CD4-positive, alpha-beta T cell treated with Interleukin-4 for 1 hour (primary cell): ENCODE measurements around the gene SUPT3H.
"Not testable (repeated sequence)": the region's sequence is repeated elsewhere in the genome, so short reads cannot be mapped to it uniquely, and the experiment has no call there.

ENCODE experiments used
- DNase-seq, 2 donors: peaks; one replicate each; pipeline ENCODE4 v3.0.0-alpha.2; 2020 to 2022

Gene SUPT3H

DNA sequence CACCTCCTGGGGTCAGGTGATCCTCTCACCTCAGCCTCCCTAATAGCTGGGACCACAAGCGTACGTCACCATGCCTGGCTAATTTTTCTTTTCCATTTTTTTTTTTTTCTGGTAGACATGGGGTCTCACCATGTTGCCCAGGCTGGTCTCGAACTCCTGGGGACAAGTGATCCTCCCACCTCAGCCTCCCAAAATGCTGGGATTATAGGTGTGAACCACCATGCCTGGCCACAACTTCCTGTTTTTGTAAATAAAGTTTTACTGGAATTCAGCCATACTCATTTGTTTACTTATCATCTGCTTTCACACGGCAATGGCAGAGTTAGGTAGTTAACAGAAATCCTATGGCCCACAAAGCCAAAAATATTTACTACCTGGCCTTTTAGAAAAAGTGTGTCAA is 57.4 kb downstream of the SUPT3H start:
- DNase-seq: no peak

- no peak for DNase-seq
Observed at GRCh38 chr6:45314146-45314545, 63.6 kb downstream of the SUPT3H start.

GRCh38 chr6:45310118-45310788 is 67.5 kb downstream of the SUPT3H start:
- peak; percentile 34 to 55 for DNase-seq

GRCh38 chr6:45305546-45305945 is 72.2 kb downstream of the SUPT3H start:
- no peak for DNase-seq

DNA sequence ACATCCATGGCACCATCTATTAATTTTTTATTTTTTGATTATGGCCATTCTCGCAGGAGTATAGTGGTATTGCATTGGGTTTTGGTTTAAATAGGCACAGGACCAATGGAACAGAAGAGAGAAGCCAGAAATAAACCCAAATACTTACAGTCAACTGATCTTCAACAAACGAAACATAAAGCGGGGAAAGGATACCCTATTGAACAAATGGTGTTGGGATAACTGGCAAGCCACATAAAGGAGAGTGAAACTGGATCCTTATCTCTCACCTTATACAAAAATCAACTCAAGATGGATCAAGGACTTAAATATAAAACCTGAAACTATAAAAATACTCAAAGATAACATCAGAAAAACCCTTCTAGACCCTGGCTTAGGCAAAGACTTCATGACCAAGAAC is 74.9 kb downstream of the SUPT3H start:
- no peak for DNase-seq

DNA sequence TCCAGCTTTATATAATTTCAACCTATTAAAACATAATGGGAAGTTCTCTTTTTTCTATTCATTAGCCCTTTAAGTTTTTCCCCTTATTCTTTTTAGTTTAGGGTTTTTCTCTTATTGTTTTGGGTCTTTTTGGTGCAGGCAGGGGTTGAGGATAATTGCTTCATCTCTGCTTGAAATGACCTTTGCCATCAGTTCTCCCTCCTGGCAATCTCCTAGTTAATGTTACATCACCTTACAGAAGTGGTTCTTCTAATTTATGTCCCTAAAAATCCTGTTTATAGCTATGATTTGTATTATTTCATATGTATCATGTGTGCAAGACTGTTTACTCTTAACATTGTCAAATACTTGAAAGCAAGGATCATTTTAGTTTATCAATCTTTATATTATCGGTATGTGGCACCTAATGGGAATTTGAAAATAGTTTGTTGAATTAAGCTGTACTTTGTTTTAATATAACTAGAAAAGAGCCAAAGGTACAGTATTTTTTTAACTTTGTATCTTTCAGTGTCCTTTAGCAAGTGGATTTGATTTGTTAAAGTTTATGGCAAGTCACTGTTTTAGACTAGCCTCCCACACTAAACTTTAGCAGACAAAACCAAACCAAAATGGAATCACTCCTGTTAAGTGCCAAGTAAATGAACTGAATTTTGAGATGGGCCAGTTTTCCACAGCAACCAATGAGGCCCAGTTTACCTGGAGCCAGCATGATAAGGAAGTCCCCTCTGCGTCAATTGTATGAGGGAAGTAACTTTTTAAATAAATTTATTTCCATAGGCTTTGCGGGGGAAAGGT is 76.2 kb downstream of the SUPT3H start:
- no peak for DNase-seq

DNA sequence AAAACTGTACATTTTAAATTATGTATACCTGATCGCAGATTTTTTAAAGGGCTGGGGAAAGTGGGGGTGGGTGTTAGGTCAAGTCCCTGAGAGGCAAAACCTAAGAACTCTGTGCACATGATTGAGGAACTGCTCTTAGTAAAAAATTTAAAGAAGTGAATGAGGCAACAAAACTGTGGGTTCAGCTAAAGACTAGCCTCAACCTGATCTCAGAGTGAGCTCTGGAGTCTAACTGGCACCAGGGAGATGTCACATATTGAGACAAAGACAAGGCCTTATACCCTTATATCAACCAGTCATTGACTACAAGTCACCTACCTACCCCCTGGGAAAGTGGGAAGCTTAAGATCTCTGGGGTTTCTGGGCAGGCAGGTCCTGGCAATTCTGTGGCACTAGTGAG is 77.0 kb downstream of the SUPT3H start:
- no peak for DNase-seq

GRCh38 chr6:45299096-45299581 is 78.6 kb downstream of the SUPT3H start:
- no peak for DNase-seq

- DNase-seq: no peak
Observed at GRCh38 chr6:45297320-45297719, 80.4 kb downstream of the SUPT3H start.

DNA sequence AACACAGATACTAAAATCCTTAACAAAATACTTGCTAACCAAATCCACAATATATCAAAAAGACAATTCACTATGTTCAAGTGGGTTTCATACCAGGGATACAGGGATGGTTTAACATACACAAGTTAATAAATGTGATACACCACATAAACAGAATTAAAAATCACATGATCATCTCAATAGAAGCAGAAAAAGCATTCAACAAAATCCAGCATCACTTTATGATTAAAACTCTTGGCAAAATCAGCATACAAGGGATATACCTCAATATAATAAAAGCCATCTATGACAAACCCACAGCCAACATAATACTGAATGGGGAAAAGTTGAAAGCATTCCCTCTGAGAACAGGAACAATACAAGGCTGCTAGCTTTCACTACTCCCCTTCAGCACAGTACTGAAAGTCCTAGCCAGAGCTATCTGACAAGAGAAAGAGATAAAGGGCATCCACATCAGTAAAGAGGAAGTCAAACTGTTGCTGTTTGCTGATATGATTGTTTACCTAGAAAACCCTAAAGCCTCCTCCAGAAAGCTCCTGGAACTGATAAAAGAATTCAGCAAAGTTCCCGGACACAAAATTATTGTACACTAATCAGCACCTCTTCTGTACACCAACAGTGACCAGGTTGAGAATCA is 83.6 kb downstream of the SUPT3H start:
- not testable (repeated sequence) for DNase-seq

GRCh38 chr6:45293306-45293705 is 84.4 kb downstream of the SUPT3H start:
- DNase-seq: peak in 1 of 2 donors; percentile 36

- no peak for DNase-seq
Observed at GRCh38 chr6:45289751-45290514, 87.8 kb downstream of the SUPT3H start.

GRCh38 chr6:45286707-45287106 is 91.0 kb downstream of the SUPT3H start:
- DNase-seq: not testable (repeated sequence)

DNA sequence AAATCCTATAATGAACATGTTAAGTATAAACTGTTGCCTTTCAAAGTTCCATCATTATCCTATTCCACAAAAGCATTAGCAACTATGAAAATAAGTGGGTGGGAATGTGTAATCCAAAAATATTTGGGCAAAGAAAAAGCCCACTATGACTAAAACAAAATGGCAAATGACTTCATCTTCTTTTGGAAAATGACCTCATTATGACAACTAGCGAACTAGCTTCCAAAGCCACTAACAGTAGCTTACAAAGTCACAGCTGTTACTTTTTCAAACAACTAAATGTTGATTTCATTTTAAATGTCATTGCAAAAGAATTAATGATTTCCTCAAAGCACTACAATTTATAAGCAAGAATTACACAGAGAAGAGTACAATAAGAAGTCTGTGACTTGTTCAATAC is 99.4 kb downstream of the SUPT3H start:
- DNase-seq: no peak

GRCh38 chr6:45277741-45278140 is 100.0 kb downstream of the SUPT3H start:
- DNase-seq: not testable (repeated sequence)

GRCh38 chr6:45275358-45275757 is 102.4 kb downstream of the SUPT3H start:
- no peak for DNase-seq

GRCh38 chr6:45272626-45273025 is 105.1 kb downstream of the SUPT3H start:
- no peak for DNase-seq

- no peak for DNase-seq
Observed at GRCh38 chr6:45265246-45265645, 112.5 kb downstream of the SUPT3H start.

DNA sequence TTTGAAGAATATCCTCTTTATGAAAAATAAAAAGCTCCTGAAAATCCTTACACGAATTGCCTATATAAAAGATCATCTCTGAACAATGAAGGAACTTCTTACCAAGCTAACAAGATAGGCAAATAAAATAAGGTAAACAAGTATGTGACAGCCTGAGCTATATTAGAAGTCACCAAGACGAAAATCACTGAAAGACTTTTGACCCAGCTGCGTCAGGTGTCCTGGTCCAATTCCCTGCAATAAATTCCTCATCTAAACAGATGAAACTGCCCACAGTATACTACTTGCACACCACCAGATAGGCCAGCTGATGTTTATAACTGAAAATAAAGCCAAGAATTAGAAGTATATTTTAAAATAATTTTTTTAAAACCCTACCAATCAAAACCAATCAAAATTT is 117.0 kb downstream of the SUPT3H start:
- DNase-seq: no peak

DNA sequence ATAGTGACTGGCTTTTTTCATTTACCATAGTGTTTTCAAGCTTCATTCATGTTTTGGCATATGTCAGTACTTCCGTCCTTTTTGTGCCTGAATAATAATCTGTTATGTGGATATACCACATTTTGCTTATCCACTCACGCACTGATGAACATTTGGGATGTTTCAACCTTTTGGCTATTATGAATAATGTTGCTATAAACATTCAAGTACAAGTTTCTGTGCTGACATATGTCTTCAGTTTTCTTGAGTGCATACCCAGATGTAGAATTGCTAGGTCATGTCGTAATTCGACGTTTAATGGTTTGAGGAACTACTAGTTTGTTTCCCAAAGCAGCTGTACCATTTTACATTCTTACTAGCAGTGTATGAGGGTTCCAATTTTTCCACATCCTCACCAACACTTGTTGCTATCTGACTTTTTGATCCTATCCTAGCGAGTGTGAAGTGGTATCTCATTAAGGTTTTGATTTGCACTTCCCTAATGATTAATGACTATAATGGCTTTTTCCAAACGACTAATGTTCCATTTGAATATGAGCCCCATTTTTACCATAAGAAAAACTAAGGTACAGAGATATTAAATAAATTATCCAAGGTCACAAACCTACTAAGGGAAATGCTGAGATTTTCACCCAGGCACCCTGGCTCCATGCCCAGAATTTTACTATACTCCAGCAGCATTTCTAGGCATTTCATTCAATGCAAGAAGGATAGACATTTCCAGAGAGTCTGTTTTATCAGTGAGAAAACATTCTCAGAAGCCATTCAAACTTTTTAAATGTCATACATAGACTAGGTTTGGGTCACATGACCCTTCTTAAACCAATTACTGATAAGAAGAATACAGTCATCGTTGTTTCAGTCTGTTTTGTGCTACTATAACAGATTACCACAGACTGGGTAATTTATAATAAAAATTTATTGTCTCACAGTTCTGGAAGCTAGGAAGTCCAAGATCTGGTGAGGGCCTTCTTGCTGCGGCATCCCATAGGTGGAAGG is 120.7 kb downstream of the SUPT3H start:
- DNase-seq: no peak

DNA sequence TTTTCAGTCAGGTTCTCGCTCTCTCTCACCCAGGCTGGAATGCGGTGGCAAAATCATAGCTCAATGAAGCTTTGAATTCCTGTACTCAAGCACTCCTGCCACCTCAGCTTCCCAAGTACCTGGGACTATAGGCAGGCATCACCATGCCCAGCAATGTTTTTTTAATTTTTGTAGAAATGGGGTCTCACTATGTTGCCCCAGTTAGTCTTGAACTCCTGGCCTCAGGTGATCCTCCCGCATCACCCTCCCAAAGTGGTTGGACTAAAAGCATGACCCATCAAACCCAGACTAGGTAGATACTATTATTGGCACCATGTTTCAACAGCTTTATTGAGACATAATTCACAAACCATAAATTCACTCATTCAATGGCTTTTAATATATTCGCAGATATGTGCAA is 122.3 kb downstream of the SUPT3H start:
- DNase-seq: no peak

GRCh38 chr6:45254253-45254652 is 123.5 kb downstream of the SUPT3H start:
- DNase-seq: no peak
